Measurements from ENCODE around the gene SGO2.

SGO2 gene

GRCh38 chr2:200588076-200588678, 62.2 kb downstream of the SGO2 start:
- H3K4me3 ChIP-seq (ENCODE audit: low read depth, low read length) = no peak overlapping the region
- H3K27me3 ChIP-seq (ENCODE audit: insufficient read depth, low read depth, severe bottlenecking) = no peaks in the 10 kb centered on the region
- no peak for DNase-seq
- no peak for TF ChIP-seq CTCF (IDR thresholded peaks at IDR 0.05; ENCODE audit: low read depth, low read length)
- H3K9me3 ChIP-seq (ENCODE audit: severe bottlenecking) = no peaks in the 10 kb centered on the region
- H3K27ac ChIP-seq = no peak overlapping the region
- H3K36me3 ChIP-seq = no peaks in the 10 kb centered on the region

GRCh38 chr2:200590090-200590489, 64.1 kb downstream of the SGO2 start:
- no peaks in the 10 kb centered on the region for H3K27me3 ChIP-seq (ENCODE audit: insufficient read depth, low read depth, severe bottlenecking)
- no peaks in the 10 kb centered on the region for H3K36me3 ChIP-seq
- H3K27ac ChIP-seq = no peak overlapping the region
- DNase-seq = no peak
- TF ChIP-seq CTCF (IDR thresholded peaks at IDR 0.05; ENCODE audit: low read depth, low read length) = no peak
- H3K4me3 ChIP-seq (ENCODE audit: low read depth, low read length) = no peak overlapping the region
- H3K9me3 ChIP-seq (ENCODE audit: severe bottlenecking) = no peaks in the 10 kb centered on the region

DNA sequence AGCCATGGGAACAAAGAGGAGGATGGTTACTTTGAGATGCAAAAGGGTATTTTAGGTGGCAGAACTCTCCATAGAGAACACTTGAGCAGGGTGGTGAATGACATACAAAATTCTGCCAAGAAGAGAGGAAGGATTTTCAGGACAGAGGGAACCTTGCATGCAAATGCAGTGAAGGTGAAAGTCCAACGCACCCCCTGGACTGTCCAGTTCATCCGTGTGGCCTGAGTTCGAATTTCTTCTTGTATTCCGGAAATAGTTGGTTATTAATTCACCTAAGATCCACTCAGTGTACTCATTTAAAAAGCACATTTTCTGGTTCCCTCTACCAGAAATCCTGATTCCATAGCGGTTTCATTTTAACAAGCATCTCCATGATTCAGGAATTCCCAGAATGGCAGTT, 65.3 kb downstream of the SGO2 start:
- TF ChIP-seq CTCF (IDR thresholded peaks at IDR 0.05; ENCODE audit: low read depth, low read length) = no peak
- no peak for DNase-seq
- Histone ChIP-seq H3K36me3 (no peaks in the 10 kb centered on the region), H3K9me3 (ENCODE audit: severe bottlenecking) (no peaks in the 10 kb centered on the region), H3K4me3 (ENCODE audit: low read depth, low read length) (no peak overlapping the region), H3K27ac (no peak overlapping the region), H3K27me3 (ENCODE audit: insufficient read depth, low read depth, severe bottlenecking) (no peaks in the 10 kb centered on the region)

- no peaks in the 10 kb centered on the region for H3K36me3 ChIP-seq
- no peak overlapping the region for H3K4me3 ChIP-seq (ENCODE audit: low read depth, low read length)
- no peak for DNase-seq
- H3K9me3 ChIP-seq (ENCODE audit: severe bottlenecking) = no peaks in the 10 kb centered on the region
- TF ChIP-seq CTCF (IDR thresholded peaks at IDR 0.05; ENCODE audit: low read depth, low read length) = no peak
- no peaks in the 10 kb centered on the region for H3K27me3 ChIP-seq (ENCODE audit: insufficient read depth, low read depth, severe bottlenecking)
- H3K27ac ChIP-seq = no peak overlapping the region
These were observed 66.5 kb downstream of the SGO2 start for GRCh38 chr2:200592406-200593075.

DNA sequence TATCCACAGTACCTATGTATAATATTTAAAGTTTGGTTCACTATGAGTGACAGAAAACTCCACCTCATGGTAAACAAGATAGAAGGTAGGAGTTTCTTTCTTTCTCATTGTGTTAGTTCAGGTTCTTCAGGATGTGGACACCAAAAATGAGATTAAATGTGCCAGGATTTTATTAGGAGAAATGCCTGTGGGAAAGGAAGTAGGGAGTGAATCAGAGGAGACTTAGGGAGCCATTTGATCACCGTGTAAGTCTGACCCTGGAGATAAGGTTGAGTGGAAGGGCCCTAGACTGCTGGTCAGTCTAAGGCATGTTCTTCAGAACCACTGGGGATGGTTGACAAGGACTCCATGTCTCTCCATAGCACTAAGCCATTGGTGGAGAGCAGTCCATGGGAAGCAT, 67.9 kb downstream of the SGO2 start:
- Histone ChIP-seq H3K36me3 (no peaks in the 10 kb centered on the region), H3K27me3 (ENCODE audit: insufficient read depth, low read depth, severe bottlenecking) (no peaks in the 10 kb centered on the region), H3K9me3 (ENCODE audit: severe bottlenecking) (no peaks in the 10 kb centered on the region), H3K4me3 (ENCODE audit: low read depth, low read length) (no peak overlapping the region), H3K27ac (no peak overlapping the region)
- no peak for DNase-seq
- TF ChIP-seq CTCF (IDR thresholded peaks at IDR 0.05; ENCODE audit: low read depth, low read length) = no peak

DNA sequence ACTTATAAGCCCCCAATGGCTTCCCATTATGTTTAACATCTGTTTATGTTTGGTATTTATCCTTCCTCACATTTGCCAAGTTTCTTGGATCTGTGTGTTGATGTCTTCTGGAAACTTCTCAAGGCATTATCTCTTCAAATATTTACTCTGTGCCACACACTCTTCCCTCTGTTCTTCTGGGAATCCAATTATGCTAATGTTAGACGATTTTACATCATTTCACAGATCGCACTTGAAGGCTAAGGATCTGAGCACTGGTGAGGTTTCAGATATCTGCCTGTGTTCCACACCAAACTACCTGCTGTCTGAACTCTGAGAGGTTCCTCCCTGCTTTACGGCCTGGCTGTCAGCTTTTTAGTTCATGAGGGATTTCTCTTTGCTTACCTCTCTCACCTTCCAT, 69.9 kb downstream of the SGO2 start:
- Histone ChIP-seq H3K36me3 (no peaks in the 10 kb centered on the region), H3K27me3 (ENCODE audit: insufficient read depth, low read depth, severe bottlenecking) (no peaks in the 10 kb centered on the region), H3K27ac (no peak overlapping the region), H3K9me3 (ENCODE audit: severe bottlenecking) (no peaks in the 10 kb centered on the region), H3K4me3 (ENCODE audit: low read depth, low read length) (no peak overlapping the region)
- no peak for DNase-seq
- no peak for TF ChIP-seq CTCF (IDR thresholded peaks at IDR 0.05; ENCODE audit: low read depth, low read length)

Measured in WERI-Rb-1 (cell line).